Measurements from ENCODE around the gene JUN.
"Not testable (repeated sequence)": the region's sequence is repeated elsewhere in the genome, so short reads cannot be mapped to it uniquely, and the experiment has no call there.

The JUN gene

DNA sequence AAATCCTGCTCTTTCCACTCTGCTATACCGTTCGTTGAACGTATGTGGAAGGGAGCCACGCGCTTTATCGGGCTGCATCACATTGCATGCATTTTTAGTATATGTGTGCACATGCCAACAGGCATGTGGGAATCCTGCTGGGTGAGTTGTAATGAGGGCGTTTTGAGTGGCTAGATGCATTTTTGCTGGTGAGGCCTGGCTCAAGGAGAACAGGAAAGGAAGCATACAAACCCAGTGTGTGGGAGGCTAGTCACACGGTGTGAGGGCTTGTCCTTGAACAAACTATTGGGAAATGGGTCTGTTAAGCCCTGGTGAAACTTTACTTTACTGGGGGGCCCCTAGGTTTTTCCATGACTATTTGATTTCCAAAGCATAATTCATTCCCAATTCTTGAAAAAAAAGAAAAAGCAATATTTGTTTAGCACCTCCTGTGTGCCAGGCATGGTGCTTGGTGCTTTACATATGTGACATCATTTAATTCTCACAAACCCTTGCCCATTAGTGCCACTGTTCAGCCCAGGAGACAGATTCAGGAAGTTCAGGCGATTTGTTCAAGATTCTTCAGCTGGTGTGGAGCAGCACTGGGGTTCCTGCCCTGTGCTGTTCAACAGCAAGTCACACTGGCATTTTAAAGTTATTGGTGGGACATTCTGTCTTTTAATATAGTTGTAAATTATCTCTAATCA lies 25.6 kb upstream of the JUN start:
- no peak for DNase-seq

DNA sequence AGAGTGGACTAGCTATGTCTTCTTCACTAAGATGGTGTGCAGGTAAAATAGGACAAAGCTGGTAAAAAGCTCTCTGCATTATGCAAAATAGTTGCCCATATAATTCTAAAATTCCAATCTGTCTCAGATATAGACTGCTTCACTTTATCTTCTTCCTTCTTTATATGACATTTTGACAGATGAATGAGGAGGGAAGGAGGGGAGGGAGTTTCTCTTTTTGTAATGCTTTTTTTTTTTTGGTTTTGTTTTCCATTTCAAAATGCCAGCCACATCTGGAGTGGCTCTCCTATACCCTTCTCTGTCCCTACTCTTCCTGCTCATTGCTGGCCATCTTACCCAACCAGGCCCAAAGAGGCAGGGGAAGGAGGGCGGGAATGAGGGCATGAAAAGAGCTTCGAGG lies 24.2 kb upstream of the JUN start:
- DNase-seq: no peak

DNA sequence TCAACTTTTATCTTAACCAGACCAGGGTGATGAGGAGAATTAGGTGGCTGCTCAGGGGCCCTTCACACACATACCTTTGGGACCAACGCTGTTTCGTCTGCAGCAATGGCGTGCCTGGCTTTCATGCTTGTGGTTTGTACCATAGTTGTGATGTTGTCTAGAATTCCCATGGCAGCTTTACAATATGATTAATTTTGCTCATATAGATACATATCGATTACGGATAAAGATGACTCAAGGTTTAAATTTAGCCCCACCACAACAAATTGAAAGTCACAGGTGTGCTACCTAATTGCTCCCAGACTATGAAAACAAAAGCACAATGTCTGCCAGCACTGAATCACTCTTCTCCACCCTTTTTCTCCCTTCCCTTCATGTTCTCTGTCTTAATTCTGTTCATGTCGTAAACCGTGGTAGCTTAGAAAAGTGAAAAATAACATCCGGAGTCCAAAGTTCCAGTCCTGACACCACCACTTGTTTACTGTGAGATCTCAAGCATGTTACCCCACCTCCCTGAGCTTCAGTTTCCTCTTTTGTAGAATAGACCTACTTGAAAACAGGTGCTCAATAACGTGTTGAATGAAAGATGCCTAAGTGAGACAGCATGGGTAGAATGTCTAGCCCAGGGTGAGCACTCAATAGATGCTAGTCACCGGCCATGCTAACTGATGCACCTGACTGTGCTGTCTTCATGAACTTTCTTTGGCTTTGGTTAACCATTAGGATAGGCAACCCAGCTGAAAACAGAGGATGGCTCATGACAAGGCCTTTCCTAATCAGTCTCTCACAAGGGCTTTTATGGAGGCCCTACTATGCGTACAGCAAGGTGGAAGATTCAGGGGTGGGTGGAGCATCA lies 22.1 kb upstream of the JUN start:
- DNase-seq: no peak

DNA sequence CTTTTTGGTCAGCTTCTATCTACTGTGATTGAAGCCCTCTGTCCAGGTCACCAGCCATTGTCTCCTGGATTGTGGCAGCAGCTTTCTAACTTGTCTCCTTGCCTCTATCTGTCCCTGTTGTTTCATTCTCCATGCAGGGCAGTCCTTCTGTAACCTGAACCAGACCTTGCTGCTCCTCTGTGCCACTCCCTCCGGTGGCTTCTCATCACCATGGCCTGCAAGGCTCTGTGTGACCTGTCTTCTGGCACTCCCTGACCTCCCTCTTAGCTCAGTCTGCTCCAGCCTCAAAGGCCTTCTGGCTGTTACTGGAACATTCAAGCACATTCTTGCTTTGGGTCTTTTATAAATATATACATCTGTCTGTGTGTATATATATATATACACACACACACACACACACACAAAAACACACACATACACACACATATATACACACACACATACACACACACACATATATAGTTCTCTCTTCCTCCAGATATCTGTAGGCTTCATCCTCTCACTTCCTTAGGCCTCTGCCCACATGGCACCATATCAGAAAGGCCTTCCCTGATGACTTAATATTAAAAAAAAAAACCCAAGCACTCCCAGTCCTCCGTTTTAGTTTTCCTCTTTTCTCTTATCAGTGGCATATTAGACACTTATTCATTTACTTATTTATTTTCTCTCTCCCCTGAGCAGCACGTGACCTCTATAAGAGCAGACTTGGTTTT lies 21.2 kb upstream of the JUN start:
- no peak for DNase-seq

DNA sequence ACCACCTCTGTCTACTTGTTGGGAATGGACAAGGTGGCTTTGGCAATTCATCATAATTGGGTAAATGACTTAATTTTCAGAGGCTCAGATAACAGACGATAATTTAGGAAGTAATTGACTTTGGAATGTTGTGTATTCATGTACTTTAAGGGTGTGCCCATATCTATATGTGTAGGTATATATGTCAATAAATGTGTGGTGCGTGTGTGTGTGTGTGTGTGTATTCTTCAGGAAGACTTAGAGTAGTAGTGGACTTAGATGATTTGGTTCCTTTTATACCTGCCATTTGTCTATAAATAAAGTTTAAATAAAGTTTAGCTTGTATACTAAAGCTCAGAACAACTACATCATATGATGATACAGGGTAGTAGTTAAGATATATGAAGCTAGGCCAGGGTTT lies 20.0 kb upstream of the JUN start:
- DNase-seq: no peak

DNA sequence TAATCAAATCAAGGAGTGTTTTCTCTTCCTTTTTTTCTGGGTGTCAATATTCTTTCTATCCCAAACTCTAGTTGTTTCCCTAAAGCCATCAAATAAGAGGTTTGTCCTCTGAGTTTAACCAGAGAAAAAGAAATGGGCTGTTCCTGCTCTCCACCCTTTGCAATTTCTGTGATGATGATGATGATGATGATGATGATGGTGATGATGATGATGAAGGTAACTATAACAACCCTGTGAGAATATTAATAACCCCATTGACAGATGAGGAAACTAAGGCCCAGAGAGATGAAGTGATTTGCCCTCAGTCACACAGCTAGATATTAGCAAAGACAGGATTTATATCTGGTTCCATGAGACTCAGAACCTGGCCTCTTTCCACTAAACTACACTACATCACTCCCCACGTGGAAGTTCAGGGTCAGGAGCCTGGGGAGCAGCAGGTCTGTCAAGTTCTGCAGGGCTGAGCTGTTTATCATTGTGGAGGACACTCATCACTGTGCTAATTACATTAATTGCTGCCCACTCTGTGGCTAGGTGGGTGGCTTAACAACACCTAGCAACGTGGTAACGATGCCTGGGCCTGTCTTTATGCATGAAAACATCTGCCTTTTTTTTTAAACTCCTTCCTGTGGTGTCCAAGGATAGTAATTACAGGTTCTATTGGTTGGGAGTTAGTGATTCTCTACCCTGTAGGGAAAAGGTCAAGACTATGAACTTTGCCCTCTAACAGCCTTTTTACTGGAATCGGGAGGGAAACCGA lies 19.0 kb upstream of the JUN start:
- no peak for DNase-seq

DNA sequence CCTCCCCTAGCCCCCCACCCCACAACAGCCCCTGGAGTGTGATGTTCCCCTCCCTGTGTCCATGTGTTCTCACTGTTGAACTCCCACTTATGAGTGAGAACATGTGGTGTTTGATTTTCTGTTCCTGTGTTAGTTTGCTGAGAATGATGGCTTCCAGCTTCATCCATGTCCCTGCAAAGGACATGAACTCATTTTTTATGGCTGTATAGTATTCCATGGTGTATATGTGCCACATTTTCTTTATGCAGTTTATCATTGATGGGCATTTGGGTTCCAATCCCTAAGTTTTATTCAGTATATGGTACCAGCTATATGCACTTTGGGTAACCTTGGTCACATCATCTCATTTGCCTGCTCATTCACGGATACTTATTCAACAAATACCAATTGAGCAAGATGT lies 17.4 kb upstream of the JUN start:
- not testable (repeated sequence) for DNase-seq

DNA sequence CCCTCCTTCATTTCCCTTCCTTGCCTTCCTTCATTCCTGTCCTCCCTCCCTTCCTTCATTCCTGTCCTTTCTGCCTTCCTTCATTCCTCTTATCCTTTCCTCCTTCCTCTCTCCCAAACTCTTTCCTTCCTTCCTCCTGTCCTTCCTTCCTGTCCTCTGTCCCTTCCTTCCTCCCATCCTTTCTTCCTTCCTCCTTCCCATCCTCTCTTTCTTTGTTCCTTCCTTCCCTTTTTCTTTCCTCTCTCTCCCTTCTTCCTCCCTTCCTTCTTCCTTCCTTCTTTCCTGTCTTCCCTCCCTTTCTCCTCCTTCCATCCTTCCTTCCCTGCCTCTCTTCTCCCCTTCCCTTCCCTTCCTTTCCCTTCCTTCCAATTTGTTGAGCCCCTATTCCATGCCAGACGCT lies 15.8 kb upstream of the JUN start:
- DNase-seq: no peak

DNA sequence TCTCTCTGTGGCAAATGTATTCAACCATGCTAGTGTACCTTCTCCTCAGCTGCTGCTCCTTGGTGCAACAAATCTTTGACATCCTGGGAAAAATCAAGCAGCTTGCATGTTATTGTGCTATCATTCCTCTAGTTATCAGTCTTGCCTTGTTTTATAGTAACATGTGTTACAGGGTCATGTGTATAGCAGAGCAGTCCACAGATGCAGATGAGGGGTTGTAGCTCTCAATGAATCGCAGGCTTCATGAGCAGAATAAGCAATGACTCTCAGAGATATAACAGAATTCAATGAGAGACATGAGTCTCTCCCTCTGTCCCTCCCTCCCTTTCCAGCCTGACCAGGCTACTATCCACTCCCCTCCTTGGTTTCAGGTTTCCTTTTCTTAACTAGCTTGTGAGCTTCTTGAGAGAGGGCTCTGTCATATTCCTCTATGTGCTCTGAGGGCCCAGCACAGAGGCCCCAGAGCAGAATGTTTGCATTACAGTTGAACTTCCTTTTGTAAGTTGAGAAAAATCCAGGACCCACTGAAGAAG lies 15.1 kb upstream of the JUN start:
- DNase-seq: no peak

DNA sequence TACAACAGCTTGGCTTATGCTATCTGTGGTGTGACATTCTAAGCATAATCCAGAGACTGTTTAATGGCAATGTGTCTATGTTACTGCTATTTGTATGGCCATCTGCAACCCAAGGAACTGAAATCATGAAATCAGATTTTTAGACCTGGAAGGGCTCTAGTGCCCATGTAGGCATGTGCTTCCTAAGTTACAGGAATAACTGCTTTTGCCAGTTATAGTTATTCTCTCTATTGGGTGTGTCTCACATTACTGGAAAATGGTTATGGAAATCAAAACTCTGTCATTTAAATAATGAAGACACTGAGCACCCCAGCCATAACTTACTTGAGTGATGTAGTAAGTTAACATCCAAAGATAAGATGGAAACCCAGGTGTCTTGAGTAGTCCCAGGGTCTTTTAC lies 12.6 kb upstream of the JUN start:
- no peak for DNase-seq

DNA sequence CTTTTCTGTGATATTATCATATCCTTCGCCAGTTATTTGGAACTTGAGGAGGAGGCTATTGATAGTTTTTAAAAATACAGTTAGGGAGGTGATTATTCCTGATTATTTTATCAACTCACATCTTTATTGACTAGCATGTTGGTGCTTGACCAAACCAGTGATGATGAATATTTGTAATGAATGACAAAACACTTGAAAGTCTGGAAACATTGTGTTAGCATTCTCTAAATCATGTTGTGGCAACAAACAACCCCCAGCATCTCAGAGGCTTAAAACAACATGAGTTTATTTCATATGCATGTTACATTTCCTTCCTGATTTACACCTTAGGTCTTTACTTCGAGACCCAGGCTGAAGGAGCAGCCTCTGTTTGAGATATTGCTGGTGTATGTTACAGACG lies 10.7 kb upstream of the JUN start:
- DNase-seq: no peak

DNA sequence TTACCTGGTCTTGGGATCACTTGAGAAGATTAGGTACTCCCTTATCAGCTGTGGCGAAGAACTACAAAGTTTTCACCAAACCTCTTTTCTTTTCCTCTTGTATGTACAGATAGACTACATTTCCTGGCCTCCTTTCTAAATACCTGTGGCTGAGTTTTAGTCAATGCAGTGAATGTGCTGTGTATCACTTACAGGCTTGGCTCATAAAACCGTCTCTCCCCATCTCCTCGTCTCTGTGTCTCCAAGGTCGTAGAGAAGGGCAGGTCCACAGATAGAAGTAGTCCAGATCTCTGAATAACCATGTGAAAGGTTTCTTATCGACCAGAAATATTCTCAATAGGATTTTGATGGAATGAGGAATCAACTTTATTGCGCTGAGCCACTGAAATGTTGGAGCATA lies 9.0 kb upstream of the JUN start:
- no peak for DNase-seq

DNA sequence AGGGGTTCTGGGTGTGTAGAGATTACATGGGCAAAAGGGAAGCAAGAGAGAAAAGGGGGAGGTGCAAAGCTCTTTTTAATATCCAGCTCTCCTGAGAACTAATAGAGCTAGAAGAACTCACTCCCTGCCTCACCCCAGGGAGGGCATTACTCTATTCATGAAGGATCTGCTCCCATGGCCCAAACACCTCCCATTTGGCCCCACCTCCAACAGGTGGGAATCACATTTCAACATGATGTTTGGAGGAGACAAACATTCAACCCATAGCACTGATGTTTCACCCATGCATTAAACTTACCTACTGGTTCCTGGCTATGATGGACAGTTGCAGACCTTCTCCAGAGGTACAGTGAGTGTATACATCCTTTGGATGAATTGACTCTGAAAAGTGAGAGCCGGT lies 7.3 kb upstream of the JUN start:
- DNase-seq: no peak

DNA sequence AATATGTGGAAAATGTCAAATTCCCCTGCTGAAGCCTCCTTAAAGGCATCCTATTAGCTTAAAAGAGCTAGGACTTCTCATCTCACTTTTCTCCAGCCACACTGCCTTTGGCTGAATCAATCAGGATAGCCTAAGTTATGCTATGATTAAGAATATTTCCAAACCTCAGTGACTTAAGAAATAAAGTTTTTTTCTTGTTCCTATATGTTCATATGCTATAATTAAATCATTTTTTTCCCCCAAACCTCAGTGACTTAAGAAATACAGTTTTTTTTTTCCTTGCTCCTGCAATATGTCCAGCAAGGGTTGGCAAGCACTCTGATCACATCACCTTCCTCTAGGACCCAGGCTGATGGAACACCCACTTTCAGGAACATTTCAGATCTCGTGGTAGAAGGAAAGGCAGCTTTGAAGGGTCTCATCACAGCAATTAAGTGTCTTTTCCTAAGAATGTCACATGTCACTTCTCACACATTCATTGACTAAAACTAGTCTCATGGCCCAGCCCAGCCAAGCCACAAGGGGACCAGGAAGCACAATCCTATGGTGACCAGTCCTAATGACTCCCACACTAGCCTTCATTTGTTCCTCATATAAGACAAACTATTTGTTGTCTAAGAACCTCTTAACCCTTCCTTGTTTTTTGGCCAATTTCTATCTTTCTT lies 6.3 kb upstream of the JUN start:
- DNase-seq: no peak

DNA sequence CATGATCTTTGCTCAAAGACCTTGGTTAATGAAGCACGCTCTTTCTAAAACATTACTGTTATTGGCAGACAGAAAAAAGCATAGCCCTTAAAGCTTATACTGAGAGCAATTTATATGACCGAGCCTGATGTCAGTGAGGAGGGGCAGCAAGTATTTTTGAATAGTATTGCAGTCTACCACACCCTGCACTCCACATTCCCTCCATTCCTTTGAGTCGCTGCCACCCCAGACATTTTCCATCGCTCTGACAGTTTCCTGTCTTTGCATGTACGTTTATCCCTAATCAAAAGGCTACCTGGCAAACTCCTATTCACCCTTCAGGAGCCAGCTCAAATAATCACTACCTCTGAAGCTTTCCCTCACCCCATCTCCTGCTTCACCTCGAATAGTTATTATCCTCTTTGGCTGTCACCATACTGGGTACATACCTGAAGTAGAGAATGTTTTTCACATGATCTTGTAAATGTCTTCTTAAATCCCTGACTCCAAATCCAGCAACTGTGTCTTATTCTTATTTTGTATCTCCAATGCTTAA lies 5.5 kb upstream of the JUN start:
- DNase-seq: no peak

DNA sequence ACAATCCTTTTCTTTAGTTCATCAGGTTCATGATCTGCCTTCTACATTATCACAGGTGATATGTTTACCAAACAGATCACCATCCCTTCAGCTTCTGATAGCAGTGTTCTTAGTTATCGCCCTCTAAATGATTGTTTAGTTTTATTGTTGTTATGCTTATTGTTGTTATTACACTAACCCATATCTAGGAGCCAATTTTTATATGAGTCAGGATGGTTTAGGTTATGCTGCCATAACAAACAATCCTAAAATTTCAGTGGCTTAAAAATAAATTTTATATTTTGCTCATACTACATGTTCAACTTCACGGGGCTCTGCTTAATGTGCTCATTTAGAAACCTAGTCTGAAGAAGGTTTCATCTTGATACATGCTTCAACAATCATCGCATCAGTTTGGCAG lies 4.4 kb upstream of the JUN start:
- DNase-seq: no peak

DNA sequence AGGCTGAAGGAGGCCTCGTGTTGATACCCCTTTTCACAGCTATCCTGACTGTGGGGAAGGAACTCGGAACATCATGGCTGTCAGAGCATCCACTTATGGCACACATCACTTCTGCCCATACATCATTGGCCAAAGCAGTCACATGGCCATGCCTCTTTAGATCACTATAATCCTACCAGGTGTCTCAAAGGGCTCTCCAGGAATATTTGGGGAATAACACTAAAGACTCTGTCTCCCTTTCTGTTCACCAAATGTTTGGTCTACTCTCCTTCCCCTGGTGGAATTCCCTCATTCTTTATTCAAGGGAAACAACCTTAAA lies 3.0 kb upstream of the JUN start:
- DNase-seq: no peak

DNA sequence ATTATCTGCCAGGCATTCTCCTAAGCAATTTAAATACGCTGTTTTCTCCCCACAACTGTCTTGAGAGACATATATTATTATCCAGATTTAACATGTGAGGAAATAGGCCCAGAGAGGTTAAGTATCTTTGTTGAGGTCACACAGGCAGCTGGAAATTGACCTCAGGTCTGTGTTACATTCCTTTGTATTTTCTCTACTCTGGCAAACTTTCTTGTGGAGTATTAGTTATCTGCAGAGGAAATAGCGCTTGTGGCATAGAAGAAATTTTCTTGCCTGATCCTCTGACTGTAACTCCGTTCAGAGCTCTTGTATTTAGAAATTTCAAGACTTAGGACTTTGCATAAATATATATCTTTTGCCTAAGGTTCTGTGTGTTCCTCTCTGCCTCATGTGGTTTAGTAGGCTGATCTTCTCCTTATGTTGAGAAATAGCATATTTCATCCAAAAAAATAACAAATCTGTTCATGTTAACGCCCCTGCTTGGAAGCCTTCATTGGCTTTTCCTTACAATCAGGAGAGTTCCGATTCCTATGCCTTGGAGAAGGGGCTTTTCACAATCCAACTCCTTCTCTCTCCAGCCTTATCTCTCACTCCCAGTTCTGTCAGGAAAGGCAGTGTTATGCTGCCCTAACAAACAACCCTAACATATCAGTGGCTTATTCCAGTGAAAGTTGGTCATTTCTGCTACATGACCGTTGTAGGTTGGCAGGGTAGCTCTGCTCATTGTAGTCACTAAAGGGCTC lies 2.5 kb upstream of the JUN start:
- peak in 2 of 58 donors; percentile 12 to 28 for DNase-seq

DNA sequence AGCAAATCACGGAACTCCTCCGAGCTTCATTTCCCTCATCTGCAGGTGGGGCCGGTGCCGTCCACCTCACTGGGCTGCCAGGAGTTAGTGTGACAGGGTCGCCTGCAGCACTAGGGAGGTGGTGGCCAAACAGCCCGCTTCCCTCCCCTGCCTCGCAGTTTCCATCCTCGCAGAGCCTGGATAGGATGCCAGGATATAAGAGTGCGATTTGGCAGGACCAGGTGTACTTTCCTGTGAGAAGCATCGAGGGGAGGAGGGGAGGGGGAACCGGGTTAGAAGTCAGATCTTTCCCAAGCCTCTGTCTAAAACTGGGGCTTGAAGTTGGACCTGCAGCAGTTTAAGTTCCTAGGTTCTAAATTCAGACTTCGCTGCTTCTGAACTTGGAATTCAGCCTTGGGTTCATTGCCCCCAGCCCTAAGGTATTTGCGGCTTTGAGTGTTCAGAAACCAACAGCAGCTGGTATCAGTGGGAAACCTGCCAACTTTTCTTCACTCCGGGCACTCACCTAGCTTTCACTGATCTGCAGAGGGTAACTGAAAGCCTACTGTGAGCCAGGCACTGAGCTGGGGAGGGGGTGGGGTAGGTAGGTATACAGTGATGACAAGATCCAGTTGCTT lies 1.7 kb upstream of the JUN start:
- DNase-seq: peak in 12 of 58 donors; percentile 12 to 84 (median 56)
